Endothelial cell of umbilical vein (primary cell): ENCODE measurements around the gene SPG7. TPM values are rescaled to one million over a fixed set of nuclear protein-coding genes. Genes with fewer than 3 reads are reported as not detected.

Source experiments
- BruUV-seq: library from RNA; stranded (reverse); fragments of 400-500 nt; replicated peaks from 2 replicates; lab custom pipeline; 2021; lab: Mats Ljungman, UMichigan
- CTCF ChIA-PET: fragments of 300-600, 350-600 bp; sonication (Branson Sonifier 250); formaldehyde crosslinking; loops from one replicate; lab custom pipeline; 2021; ENCODE audit warnings: antibody characterized with exemption, inconsistent platforms; lab: Charles Lee
- POLR2A ChIA-PET: fragments of 300-600, 350-600 bp; sonication (Branson Sonifier 250); formaldehyde crosslinking; loops from one replicate; lab custom pipeline; 2021; ENCODE audit warnings: antibody characterized with exemption, inconsistent platforms; lab: Charles Lee
- DNase-seq: peaks from one replicate; pipeline ENCODE4 v3.0.0-alpha.2; 2011; ENCODE audit warnings: low read depth, low spot score
- FAIRE-seq: peaks from 2 replicates; lab custom pipeline; 2011; peaks lifted over from hg19 to GRCh38; lab: Jason Lieb, UNC
- H2AFZ ChIP-seq: 2 replicates; pipeline ENCODE4 v1.6.0; 2012; ENCODE audit warnings: low read depth, low read length, control low read depth, inconsistent platforms
- H3K27ac ChIP-seq: 2 replicates; pipeline ENCODE4 v1.5.1; 2011; ENCODE audit warnings: low read depth, mild to moderate bottlenecking, control low read depth, low read length, moderate library complexity; ENCODE audit not compliant: insufficient read depth
- H3K27me3 ChIP-seq, 2 experiments: 2 replicates each; pipeline versions ENCODE4 v1.6.0 to v1.6.1; 2011; ENCODE audit warnings: low read length in 2 of 2, mixed read lengths in 1 of 2; ENCODE audit not compliant: control insufficient read depth in 2 of 2, insufficient read depth in 2 of 2
- H3K36me3 ChIP-seq, 2 experiments: 2 replicates in 1 of 2; 3 replicates in 1 of 2; pipeline ENCODE4 v1.5.1; 2011; ENCODE audit warnings: low read length in 2 of 2, mild to moderate bottlenecking in 1 of 2, moderate library complexity in 1 of 2; ENCODE audit not compliant: control insufficient read depth in 2 of 2, insufficient read depth in 2 of 2; ENCODE audit errors: extremely low read depth in 1 of 2
- H3K4me1 ChIP-seq: 3 replicates; pipeline ENCODE4 v1.5.1; 2011; ENCODE audit warnings: mild to moderate bottlenecking, low read length; ENCODE audit not compliant: control insufficient read depth, insufficient read depth; ENCODE audit errors: extremely low read depth
- H3K4me2 ChIP-seq: 2 replicates; pipeline ENCODE4 v1.6.1; 2011; ENCODE audit warnings: low read length, control low read depth, mixed read lengths; ENCODE audit not compliant: insufficient read depth
- H3K4me3 ChIP-seq, 3 experiments: fragments of 200-600 bp in 1 of 3; sonication (generic), shearing (Covaris generic) in 1 of 3; replicated peaks in 1 of 3; 2 replicates each; pipeline ENCODE4 v1.5.1; 2011 to 2016; ENCODE audit warnings: control low read depth in 3 of 3, low read length in 3 of 3, mild to moderate bottlenecking in 2 of 3, inconsistent platforms in 1 of 3, low read depth in 1 of 3, moderate library complexity in 1 of 3; ENCODE audit not compliant: insufficient read depth in 1 of 3
- H3K79me2 ChIP-seq: 2 replicates; pipeline ENCODE4 v1.6.0; 2012; ENCODE audit warnings: low read length, inconsistent platforms; ENCODE audit not compliant: control insufficient read depth, insufficient read depth
- H3K9ac ChIP-seq: replicated peaks from 2 replicates; pipeline ENCODE3; 2011; ENCODE audit warnings: low read length, control low read depth; ENCODE audit not compliant: insufficient read depth; ENCODE audit errors: extremely low read depth
- H3K9me1 ChIP-seq: replicated peaks from 3 replicates; pipeline ENCODE4 v1.6.0; 2011; ENCODE audit warnings: mild to moderate bottlenecking, low read length; ENCODE audit not compliant: control insufficient read depth, insufficient read depth; ENCODE audit errors: extremely low read depth
- H3K9me3 ChIP-seq: replicated peaks from 2 replicates; pipeline ENCODE4 v1.5.1; 2012; ENCODE audit warnings: low read length, inconsistent platforms; ENCODE audit not compliant: control insufficient read depth, insufficient read depth
- H4K20me1 ChIP-seq: replicated peaks from 2 replicates; pipeline ENCODE3; 2011; ENCODE audit warnings: mild to moderate bottlenecking, low read length; ENCODE audit not compliant: control insufficient read depth, insufficient read depth; ENCODE audit errors: extremely low read depth
- EZH2 ChIP-seq: IDR thresholded peaks from 2 replicates; pipeline ENCODE4 v1.6.1; 2012; ENCODE audit warnings: borderline replicate concordance, low read depth, mild to moderate bottlenecking, moderate library complexity, low read length, inconsistent platforms; ENCODE audit not compliant: severe bottlenecking
- FOS ChIP-seq: IDR thresholded peaks from 2 replicates; pipeline ENCODE4 v1.6.1; 2011; ENCODE audit warnings: mild to moderate bottlenecking, low read length, moderate library complexity, borderline replicate concordance; ENCODE audit not compliant: insufficient read depth
- GATA2 ChIP-seq: IDR thresholded peaks from 2 replicates; pipeline ENCODE4 v1.7.0; 2011; ENCODE audit warnings: low read depth, mild to moderate bottlenecking, moderate library complexity, mixed read lengths, low read length; ENCODE audit not compliant: insufficient read length, insufficient read depth
- JUN ChIP-seq: IDR thresholded peaks from 2 replicates; pipeline ENCODE4 v1.6.1; 2011; ENCODE audit warnings: borderline replicate concordance, low read depth; ENCODE audit not compliant: insufficient read length, insufficient read depth
- MYC ChIP-seq: IDR thresholded peaks from one replicate; pipeline ENCODE4 v1.6.1; 2011; ENCODE audit warnings: mild to moderate bottlenecking, low read depth, low read length
- POLR2A ChIP-seq: IDR thresholded peaks from 2 replicates; pipeline ENCODE4 v1.6.1; 2012; ENCODE audit warnings: low read depth, mild to moderate bottlenecking, control low read depth, low read length
- POLR2AphosphoS5 ChIP-seq: IDR thresholded peaks from 2 replicates; pipeline ENCODE4 v1.6.1; 2012; ENCODE audit warnings: low read depth, mild to moderate bottlenecking, control low read depth, low read length, moderate library complexity; ENCODE audit not compliant: insufficient read depth
- dilution Hi-C: fragments of 300-500 bp; cut with MboI; formaldehyde crosslinking; loops from one replicate; pipeline ENCODE4 v1.15.0; 2019; ENCODE audit warnings: low sequenced_read_pairs; ENCODE audit not compliant: extremely low pct_ligation_motif_present
- intact Hi-C: fragments of 100-400 bp; cut with micrococcal nuclease; formaldehyde crosslinking; loops from one replicate; pipeline ENCODE4 v1.10.0; 2022
- polyA plus RNA-seq, 4 experiments: library from polyadenylated mRNA; depleted of rRNA in 3 of 4; stranded (reverse) in 3 of 4; unstranded in 1 of 4; fragments of >200 nt; gene quantifications; 2 replicates each; pipeline versions ENCODE4 v1.2.1 to v1.2.3, GENCODE V29; 2011 to 2012; ENCODE audit warnings: missing spikeins in 1 of 4
- total RNA-seq: library from RNA; stranded (reverse); gene quantifications from 2 replicates; pipeline ENCODE4 v1.2.3, GENCODE V29; 2021
- TF ChIP-seq, protein P1 (sequence below): IDR thresholded peaks from 2 replicates; pipeline ENCODE4 v1.6.1; 2011; ENCODE audit not compliant: insufficient read depth, insufficient read length
- TF ChIP-seq, protein P2 (sequence below), 2 donors: IDR thresholded peaks; 1 replicate in 1 of 2; 2 replicates in 1 of 2; pipeline ENCODE4 v1.5.1; 2011; ENCODE audit warnings: low read length in 2 of 2, mild to moderate bottlenecking in 2 of 2, moderate library complexity in 2 of 2, control low read depth in 1 of 2, inconsistent platforms in 1 of 2, low read depth in 1 of 2; ENCODE audit not compliant: insufficient read depth in 1 of 2; ENCODE audit errors: extremely low read depth in 1 of 2

Gene SPG7
- total and polyA plus RNA-seq, 2 donors (not counting 3 experiments of a cell fraction or from before 2014, with no cell fraction given): 90.2 to 146 TPM

DNA sequence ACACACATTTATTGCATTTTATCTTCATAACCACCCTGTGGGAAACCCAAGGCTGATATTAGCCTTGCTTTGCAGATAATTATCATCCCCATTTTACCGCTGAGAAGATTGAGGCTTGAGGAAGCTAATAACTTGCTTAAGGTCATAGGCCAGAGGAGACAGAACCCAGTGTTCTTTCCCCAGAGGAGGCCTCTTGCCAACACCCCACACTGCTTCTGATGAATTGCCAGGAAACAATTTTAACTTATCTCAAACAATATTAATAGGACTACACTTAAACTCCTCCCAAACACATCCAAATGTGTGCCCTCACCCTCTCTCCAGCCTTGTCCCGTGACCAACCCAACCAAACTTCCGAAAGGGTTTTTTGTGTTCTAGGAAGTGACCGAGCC, 2.1 kb upstream of the SPG7 start:
- no peaks in the 10 kb centered on the region for H3K27me3 ChIP-seq
- intact Hi-C loops: loop anchor here (5.0 kb wide), 1 partner anchor 94 kb away; no protein-coding TSS in a partner anchor
- H3K9me3 ChIP-seq: no peaks in the 10 kb centered on the region
- dilution Hi-C loops: no loop called here
- peak overlapping the region; percentile 85 for H3K27ac ChIP-seq
- H3K4me2 ChIP-seq: peak overlapping the region; percentile 32
- POLR2A ChIA-PET: no interaction called here
- peaks cover 0 to 5% of the 10 kb centered on the region in 2 experiments for H3K36me3 ChIP-seq
- no peaks in the 10 kb centered on the region for H4K20me1 ChIP-seq
- peak overlapping the region in 1 of 3 experiments; percentile 0 for H3K4me3 ChIP-seq
- peak overlapping the region; percentile 37 for H3K9ac ChIP-seq
- BruUV-seq: no TSS peak
- TF ChIP-seq JUN (no peak), POLR2AphosphoS5 (peak; percentile 65), POLR2A (peak; percentile 42)
- CTCF ChIA-PET: no interaction called here
- H3K4me1 ChIP-seq: peaks cover 35% of the 10 kb centered on the region
- H2AFZ ChIP-seq: peak overlapping the region; percentile 28
- DNase-seq (no peak), FAIRE-seq (no peak)
- H3K79me2 ChIP-seq: peaks cover 35% of the 10 kb centered on the region
- H3K9me1 ChIP-seq: no peaks in the 10 kb centered on the region

DNA sequence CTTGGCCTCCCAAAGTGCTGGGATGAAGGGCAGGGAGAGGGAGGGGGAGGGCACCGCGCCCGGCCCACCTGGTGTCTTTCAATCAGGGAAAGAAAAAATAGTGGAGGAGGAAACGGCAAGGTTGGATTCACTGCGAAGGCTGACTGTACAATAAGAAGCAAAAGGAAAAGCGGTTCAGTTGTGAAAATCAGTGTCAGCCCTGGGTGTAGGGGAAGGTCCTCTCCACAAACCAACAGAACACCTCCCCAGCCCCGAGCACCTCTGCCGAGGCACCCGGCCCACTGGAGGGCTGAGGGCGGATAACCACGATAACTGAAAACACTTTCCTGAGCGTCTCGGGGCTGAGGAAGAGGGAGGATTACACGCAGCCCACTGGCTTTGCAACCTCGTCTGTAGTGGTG, 1.4 kb upstream of the SPG7 start:
- intact Hi-C loops (loop anchor here (5.0 kb wide), 1 partner anchor 94 kb away; no protein-coding TSS in a partner anchor), dilution Hi-C loops (no loop called here)
- Histone ChIP-seq H3K4me2 (peak overlapping the region; percentile 61), H3K4me1 (peaks cover 35% of the 10 kb centered on the region), H3K4me3 (peak overlapping the region in 2 of 3 experiments; percentile 65 to 80), H3K79me2 (peaks cover 38% of the 10 kb centered on the region), H3K27ac (peak overlapping the region; percentile 89), H4K20me1 (no peaks in the 10 kb centered on the region), H3K9me3 (no peaks in the 10 kb centered on the region), H3K9me1 (no peaks in the 10 kb centered on the region), H3K9ac (peak overlapping the region; percentile 91), H3K27me3 (no peaks in the 10 kb centered on the region), H2AFZ (no peak overlapping the region), H3K36me3 (peaks cover 0 to 11% of the 10 kb centered on the region in 2 experiments)
- no TSS peak for BruUV-seq
- POLR2A ChIA-PET: no interaction called here
- no peak for FAIRE-seq
- TF ChIP-seq POLR2A (peak; percentile 14), JUN (no peak), MYC (no peak), GATA2 (no peak), POLR2AphosphoS5 (peak; percentile 41), FOS (no peak), EZH2 (no peak)
- TF ChIP-seq, protein P1, sequence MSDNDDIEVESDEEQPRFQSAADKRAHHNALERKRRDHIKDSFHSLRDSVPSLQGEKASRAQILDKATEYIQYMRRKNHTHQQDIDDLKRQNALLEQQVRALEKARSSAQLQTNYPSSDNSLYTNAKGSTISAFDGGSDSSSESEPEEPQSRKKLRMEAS: no peak
- TF ChIP-seq, protein P2, sequence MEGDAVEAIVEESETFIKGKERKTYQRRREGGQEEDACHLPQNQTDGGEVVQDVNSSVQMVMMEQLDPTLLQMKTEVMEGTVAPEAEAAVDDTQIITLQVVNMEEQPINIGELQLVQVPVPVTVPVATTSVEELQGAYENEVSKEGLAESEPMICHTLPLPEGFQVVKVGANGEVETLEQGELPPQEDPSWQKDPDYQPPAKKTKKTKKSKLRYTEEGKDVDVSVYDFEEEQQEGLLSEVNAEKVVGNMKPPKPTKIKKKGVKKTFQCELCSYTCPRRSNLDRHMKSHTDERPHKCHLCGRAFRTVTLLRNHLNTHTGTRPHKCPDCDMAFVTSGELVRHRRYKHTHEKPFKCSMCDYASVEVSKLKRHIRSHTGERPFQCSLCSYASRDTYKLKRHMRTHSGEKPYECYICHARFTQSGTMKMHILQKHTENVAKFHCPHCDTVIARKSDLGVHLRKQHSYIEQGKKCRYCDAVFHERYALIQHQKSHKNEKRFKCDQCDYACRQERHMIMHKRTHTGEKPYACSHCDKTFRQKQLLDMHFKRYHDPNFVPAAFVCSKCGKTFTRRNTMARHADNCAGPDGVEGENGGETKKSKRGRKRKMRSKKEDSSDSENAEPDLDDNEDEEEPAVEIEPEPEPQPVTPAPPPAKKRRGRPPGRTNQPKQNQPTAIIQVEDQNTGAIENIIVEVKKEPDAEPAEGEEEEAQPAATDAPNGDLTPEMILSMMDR (IDR thresholded peaks at IDR 0.05; ENCODE audit: extremely low read depth in 1 of 2, insufficient read depth in 1 of 2, low read depth in 1 of 2, low read length in 2 of 2): no peak
- DNase-seq: no peak
- CTCF ChIA-PET: interaction anchor here (1.3 to 2.1 kb wide), 3 partner anchors 17 to 181 kb away, joined by 3 to 11 read pairs (median 4); partner anchors contain the start of gene ANKRD11
